ENCODE measurements around the gene JMJD6.

The JMJD6 gene

GRCh38 chr17:76697702-76698465 lies 28.5 kb downstream of the JMJD6 start:
- DNase-seq: no peak

- DNase-seq: no peak
Observed at GRCh38 chr17:76696763-76697701, 29.4 kb downstream of the JMJD6 start.

GRCh38 chr17:76695059-76695831 lies 31.2 kb downstream of the JMJD6 start:
- no peak for DNase-seq

GRCh38 chr17:76691379-76692191 lies 34.8 kb downstream of the JMJD6 start:
- DNase-seq: no peak

GRCh38 chr17:76690596-76691280 lies 35.7 kb downstream of the JMJD6 start:
- DNase-seq: no peak

- DNase-seq: no peak
Observed at GRCh38 chr17:76689859-76690258, 36.5 kb downstream of the JMJD6 start.

- no peak for DNase-seq
Observed at GRCh38 chr17:76688165-76688622, 38.2 kb downstream of the JMJD6 start.

- no peak for DNase-seq
Observed at GRCh38 chr17:76687298-76688164, 38.9 kb downstream of the JMJD6 start.

GRCh38 chr17:76686538-76687297 lies 39.7 kb downstream of the JMJD6 start:
- no peak for DNase-seq

GRCh38 chr17:76685846-76686245 lies 40.6 kb downstream of the JMJD6 start:
- no peak for DNase-seq

- no peak for DNase-seq
Observed at GRCh38 chr17:76685366-76685765, 41.0 kb downstream of the JMJD6 start.

- DNase-seq: no peak
Observed at GRCh38 chr17:76684756-76685155, 41.6 kb downstream of the JMJD6 start.

- no peak for DNase-seq
Observed at GRCh38 chr17:76683921-76684745, 42.3 kb downstream of the JMJD6 start.

GRCh38 chr17:76683011-76683755 lies 43.2 kb downstream of the JMJD6 start:
- no peak for DNase-seq

GRCh38 chr17:76682296-76682695 lies 44.1 kb downstream of the JMJD6 start:
- no peak for DNase-seq

- peak; percentile 64 to 71 for DNase-seq
Observed at GRCh38 chr17:76681222-76682137, 44.9 kb downstream of the JMJD6 start.

GRCh38 chr17:76679239-76679638 lies 47.2 kb downstream of the JMJD6 start:
- DNase-seq: no peak

All from activated CD4-positive, alpha-beta T cell treated with anti-CD3 and anti-CD28 coated beads, Interleukin-2, amount 50 U/mL, for 4 hours (primary cell).